ENCODE results near the gene MRPL43.

- TF ChIP-seq CTCF (conservative IDR thresholded peaks at IDR 0.05; ENCODE audit: low read length) (no peak), EZH2phosphoT487 (IDR thresholded peaks at IDR 0.05; ENCODE audit: borderline replicate concordance, low read depth, low read length) (no peak)
These were observed 15.0 kb downstream of the MRPL43 start for GRCh38 chr10:100972115-100972903.

Data from OCI-LY7 (cell line).